Measurements from ENCODE around the gene TXNRD1. TPM values are rescaled to one million over a fixed set of nuclear protein-coding genes. Genes with fewer than 3 reads are reported as not detected.
A peak's percentile ranks its signal among the peaks of the same experiment; 100 is the strongest.

The TXNRD1 gene
- total and polyA plus RNA-seq, 2 donors (not counting 1 experiment from before 2014, with no cell fraction given), result 436 to 1,000 TPM

DNA sequence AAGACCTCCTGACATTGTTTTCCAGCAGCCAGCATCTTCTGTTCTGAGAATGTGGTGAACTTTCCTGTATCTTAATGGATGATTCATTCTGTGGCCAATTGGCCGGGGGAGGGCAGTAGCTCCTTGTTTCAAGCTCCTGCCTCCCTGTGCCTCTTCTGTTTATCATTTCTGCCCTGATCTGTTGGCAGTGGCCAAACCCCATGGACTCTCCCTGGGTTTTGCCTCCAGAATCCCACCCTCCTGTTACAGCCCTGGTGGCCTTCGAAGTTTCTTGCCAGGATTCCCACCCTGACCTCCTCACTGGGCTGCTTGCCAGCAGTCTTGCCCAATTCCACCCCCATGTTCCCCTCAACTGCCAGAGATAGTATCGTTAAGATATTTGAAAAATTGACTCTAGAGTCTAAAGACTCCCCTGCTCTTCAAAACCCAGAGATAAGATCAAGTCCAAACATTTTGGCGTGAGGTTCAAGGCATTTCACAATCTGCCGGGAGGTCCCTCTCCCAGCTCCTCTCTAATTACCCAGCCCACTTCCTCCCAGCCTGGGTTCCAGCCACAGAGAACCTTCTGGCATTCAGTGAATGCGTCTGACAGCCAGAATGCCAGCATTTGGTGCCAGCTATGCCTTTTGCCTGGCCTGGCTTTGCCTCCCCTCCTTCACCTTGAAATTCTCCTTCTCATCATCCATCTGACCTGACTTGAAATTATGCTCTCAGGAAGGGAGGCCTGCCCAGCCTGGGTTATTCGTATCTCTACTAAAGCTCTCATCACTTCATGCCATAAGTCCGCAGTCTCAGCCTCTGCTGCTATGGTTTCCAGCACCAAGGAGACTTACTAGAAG is 37.7 kb upstream of the TXNRD1 start:
- DNase-seq (ENCODE audit: low read depth in 2 of 2), result peak; percentile 99
- Histone ChIP-seq H2AFZ (ENCODE audit: low read length) (peak overlapping the region; percentile 14), H3K9me3 (ENCODE audit: control insufficient read depth, insufficient read depth, low read depth, low read length) (no peaks in the 10 kb centered on the region), H3K4me3 (replicated peaks in 1 of 4; ENCODE audit: control extremely low read depth in 1 of 4, insufficient read depth in 1 of 4, low read depth in 3 of 4, low read length in 4 of 4) (peak overlapping the region in 1 of 4 experiments; percentile 15), H3K27ac (ENCODE audit: insufficient read depth, low read length) (peak overlapping the region; percentile 66), H3K4me2 (ENCODE audit: extremely low read depth, insufficient read depth, low read length) (peak overlapping the region; percentile 81), H3K4me1 (ENCODE audit: control insufficient read depth, extremely low read depth, insufficient read depth, low read length) (peaks cover 18% of the 10 kb centered on the region), H3K9ac (ENCODE audit: insufficient read depth, low read length) (no peak overlapping the region), H3K79me2 (ENCODE audit: control insufficient read depth, insufficient read depth, low read length) (no peaks in the 10 kb centered on the region), H4K20me1 (ENCODE audit: control insufficient read depth, extremely low read depth, insufficient read depth, low read length) (no peaks in the 10 kb centered on the region), H3K36me3 (ENCODE audit: control insufficient read depth, insufficient read depth, low read length) (no peaks in the 10 kb centered on the region), H3K27me3 (ENCODE audit: control insufficient read depth, insufficient read depth, low read length) (no peaks in the 10 kb centered on the region)
- TF ChIP-seq EZH2 (IDR thresholded peaks at IDR 0.05; ENCODE audit: low read length, missing control alignments), result no peak
- TF ChIP-seq, protein P1, sequence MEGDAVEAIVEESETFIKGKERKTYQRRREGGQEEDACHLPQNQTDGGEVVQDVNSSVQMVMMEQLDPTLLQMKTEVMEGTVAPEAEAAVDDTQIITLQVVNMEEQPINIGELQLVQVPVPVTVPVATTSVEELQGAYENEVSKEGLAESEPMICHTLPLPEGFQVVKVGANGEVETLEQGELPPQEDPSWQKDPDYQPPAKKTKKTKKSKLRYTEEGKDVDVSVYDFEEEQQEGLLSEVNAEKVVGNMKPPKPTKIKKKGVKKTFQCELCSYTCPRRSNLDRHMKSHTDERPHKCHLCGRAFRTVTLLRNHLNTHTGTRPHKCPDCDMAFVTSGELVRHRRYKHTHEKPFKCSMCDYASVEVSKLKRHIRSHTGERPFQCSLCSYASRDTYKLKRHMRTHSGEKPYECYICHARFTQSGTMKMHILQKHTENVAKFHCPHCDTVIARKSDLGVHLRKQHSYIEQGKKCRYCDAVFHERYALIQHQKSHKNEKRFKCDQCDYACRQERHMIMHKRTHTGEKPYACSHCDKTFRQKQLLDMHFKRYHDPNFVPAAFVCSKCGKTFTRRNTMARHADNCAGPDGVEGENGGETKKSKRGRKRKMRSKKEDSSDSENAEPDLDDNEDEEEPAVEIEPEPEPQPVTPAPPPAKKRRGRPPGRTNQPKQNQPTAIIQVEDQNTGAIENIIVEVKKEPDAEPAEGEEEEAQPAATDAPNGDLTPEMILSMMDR (conservative IDR thresholded peaks at IDR 0.05 in 1 of 2, IDR thresholded peaks at IDR 0.05 in 1 of 2; ENCODE audit: low read depth in 1 of 2, low read length in 2 of 2), result peak; percentile 28 to 53

DNA sequence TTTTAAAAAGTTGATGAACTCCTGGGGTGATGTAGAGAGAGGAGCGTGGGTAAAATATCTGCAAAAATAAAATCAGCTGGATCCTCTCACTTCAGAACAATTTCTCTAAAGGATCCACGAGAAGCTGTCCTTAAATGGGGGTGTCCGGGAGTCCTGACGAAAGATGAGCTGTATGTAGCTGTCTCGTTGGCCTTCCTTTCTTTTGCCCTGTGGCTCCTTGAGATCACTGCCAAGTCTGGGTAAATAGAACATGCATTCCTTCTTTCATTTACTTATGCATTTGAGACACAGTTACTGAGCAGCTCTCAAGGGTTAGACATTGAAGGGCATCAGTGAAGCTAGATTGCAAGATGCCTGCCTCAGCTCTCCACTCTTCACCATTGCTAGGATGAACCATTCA is 35.2 kb upstream of the TXNRD1 start:
- Histone ChIP-seq H3K79me2 (ENCODE audit: control insufficient read depth, insufficient read depth, low read length) (no peaks in the 10 kb centered on the region), H3K4me1 (ENCODE audit: control insufficient read depth, extremely low read depth, insufficient read depth, low read length) (peaks cover 18% of the 10 kb centered on the region), H3K4me3 (replicated peaks in 1 of 4; ENCODE audit: control extremely low read depth in 1 of 4, insufficient read depth in 1 of 4, low read depth in 3 of 4, low read length in 4 of 4) (no peak overlapping the region), H4K20me1 (ENCODE audit: control insufficient read depth, extremely low read depth, insufficient read depth, low read length) (no peaks in the 10 kb centered on the region), H3K36me3 (ENCODE audit: control insufficient read depth, insufficient read depth, low read length) (no peaks in the 10 kb centered on the region), H2AFZ (ENCODE audit: low read length) (no peak overlapping the region), H3K9ac (ENCODE audit: insufficient read depth, low read length) (no peak overlapping the region), H3K4me2 (ENCODE audit: extremely low read depth, insufficient read depth, low read length) (no peak overlapping the region), H3K9me3 (ENCODE audit: control insufficient read depth, insufficient read depth, low read depth, low read length) (no peaks in the 10 kb centered on the region), H3K27ac (ENCODE audit: insufficient read depth, low read length) (no peak overlapping the region), H3K27me3 (ENCODE audit: control insufficient read depth, insufficient read depth, low read length) (no peaks in the 10 kb centered on the region)
- no peak for TF ChIP-seq EZH2 (IDR thresholded peaks at IDR 0.05; ENCODE audit: low read length, missing control alignments)
- DNase-seq (ENCODE audit: low read depth in 2 of 2), result peak in 1 of 2 donors; percentile 15

DNA sequence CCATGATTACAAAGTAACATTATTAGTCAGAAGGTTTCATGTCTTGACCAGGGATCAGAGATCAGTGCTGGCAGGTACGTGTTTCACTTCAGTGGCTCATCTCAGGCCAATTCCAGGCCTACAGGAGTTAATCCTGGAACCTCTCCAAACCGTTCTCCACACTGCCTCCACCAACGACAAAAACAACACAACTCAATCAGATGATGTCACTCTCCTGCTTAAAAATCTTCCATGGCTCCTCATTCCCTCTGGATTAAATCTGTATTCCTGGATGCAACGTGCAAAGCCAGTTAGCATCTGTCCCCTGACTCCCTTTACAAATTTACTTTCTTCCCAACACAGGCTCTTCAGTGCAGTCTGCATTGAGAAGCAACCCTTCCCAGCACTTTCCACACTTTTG is 34.3 kb upstream of the TXNRD1 start:
- Histone ChIP-seq H4K20me1 (ENCODE audit: control insufficient read depth, extremely low read depth, insufficient read depth, low read length) (no peaks in the 10 kb centered on the region), H3K9ac (ENCODE audit: insufficient read depth, low read length) (no peak overlapping the region), H3K27me3 (ENCODE audit: control insufficient read depth, insufficient read depth, low read length) (no peaks in the 10 kb centered on the region), H3K4me2 (ENCODE audit: extremely low read depth, insufficient read depth, low read length) (no peak overlapping the region), H3K4me3 (replicated peaks in 1 of 4; ENCODE audit: control extremely low read depth in 1 of 4, insufficient read depth in 1 of 4, low read depth in 3 of 4, low read length in 4 of 4) (no peak overlapping the region), H3K36me3 (ENCODE audit: control insufficient read depth, insufficient read depth, low read length) (no peaks in the 10 kb centered on the region), H2AFZ (ENCODE audit: low read length) (no peak overlapping the region), H3K4me1 (ENCODE audit: control insufficient read depth, extremely low read depth, insufficient read depth, low read length) (peaks cover 18% of the 10 kb centered on the region), H3K27ac (ENCODE audit: insufficient read depth, low read length) (no peak overlapping the region), H3K9me3 (ENCODE audit: control insufficient read depth, insufficient read depth, low read depth, low read length) (no peaks in the 10 kb centered on the region), H3K79me2 (ENCODE audit: control insufficient read depth, insufficient read depth, low read length) (no peaks in the 10 kb centered on the region)
- DNase-seq (ENCODE audit: low read depth in 2 of 2), result peak; percentile 32 to 79
- TF ChIP-seq, protein P1 (conservative IDR thresholded peaks at IDR 0.05 in 1 of 2, IDR thresholded peaks at IDR 0.05 in 1 of 2; ENCODE audit: low read depth in 1 of 2, low read length in 2 of 2), result no peak
- TF ChIP-seq EZH2 (IDR thresholded peaks at IDR 0.05; ENCODE audit: low read length, missing control alignments), result no peak
